KG1 (cell line): ENCODE measurements around the gene CPNE8.
"Not testable (repeated sequence)": the region's sequence is repeated elsewhere in the genome, so short reads cannot be mapped to it uniquely, and the experiment has no call there.

ENCODE experiments used
- DNase-seq: peaks from one replicate; lab custom pipeline; 2025; lab: John Stamatoyannopoulos, UW

The CPNE8 gene

DNA sequence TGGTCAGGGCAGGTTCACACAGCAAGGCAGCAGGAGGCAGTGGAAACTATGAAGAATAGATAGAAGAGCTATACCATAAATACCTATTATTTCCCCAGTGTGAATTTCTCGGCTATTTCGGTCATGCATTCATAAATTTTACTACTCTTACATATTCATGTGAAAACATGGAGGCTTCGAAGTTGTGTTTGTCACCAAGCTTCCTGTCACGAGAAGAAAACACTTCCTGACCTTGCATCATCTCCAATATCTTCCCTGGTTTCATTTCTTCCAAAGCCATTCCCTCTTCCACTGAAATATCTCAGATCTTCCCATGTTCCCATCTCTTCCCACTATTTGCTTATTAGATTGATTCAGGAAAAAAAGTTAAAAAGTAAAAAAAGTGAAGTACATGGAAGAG is 80.4 kb downstream of the CPNE8 start:
- DNase-seq = no peak

DNA sequence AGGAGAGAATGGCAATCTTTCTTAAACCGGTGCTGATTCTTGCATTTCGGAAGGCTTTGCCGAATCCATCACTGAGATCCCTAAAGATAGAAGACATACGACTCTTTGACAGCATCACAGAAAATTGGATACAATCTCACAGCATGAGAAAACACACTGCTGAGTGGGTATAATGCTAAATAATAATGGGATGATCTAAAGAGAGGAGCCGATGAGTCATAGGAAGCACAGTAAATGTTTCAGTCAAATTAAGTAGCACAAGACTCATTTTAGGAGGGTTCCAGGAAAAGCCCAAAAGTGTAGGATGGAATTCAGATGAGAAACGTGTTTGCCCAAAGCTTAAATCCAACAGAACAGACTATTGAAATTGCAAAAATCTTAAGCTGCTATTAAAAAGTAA is 81.7 kb downstream of the CPNE8 start:
- DNase-seq = no peak

DNA sequence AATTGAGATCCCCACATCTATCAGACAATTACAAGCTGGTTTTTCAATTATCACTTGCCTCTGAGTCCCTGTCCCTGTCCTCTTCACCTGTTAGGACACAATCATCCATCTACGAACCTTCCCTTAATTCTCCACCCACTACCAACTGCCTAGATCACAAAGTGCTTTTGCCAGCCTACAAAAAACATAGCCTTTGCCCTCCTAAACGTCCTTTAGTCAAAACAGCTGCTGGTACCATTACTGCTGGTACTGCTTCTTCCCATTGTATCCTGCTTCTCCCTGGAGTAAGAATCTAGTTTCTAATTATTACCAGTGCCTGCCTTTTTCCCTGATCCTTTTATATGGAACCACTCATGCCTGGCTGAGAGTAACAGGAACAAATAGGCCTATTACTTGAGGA is 82.1 kb downstream of the CPNE8 start:
- no peak for DNase-seq

DNA sequence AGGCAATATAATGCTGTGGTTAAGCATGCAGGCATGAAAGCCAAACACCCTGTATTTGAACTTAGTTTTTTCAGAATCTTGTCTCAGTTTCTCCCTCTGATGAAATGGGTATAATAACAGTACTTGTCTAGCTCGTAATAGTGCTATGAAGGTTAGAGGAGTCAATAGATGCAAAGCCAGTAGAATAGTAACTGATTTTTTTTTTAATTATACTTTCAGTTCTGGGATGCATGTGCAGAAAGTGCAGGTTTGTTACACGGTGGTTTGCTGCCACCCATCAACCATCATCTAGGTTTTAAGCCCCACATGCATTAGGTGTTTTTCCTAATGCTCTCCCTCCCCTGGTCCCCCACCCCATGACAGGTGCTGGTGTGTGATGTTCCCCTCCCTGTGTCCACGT is 87.4 kb downstream of the CPNE8 start:
- no peak for DNase-seq

DNA sequence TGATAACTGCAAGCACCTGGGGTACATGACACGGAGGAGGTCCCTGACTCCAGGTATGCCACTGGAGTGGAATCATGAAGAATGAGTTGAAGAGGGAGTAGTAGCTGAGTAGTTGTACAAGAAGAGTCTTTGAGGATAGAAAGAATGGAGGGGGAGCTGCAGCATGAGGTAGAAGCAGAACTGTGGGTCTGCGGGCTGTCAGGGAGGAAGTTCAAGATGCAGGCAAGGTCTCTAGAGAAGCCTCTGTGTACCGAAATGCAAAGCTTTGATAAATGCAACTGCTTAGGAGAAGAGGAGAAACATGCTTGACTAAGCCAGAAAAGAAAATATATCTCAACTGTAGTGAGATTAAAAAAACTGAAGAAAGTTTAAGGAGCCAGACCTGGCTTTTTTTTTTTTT is 91.5 kb downstream of the CPNE8 start:
- DNase-seq = no peak

DNA sequence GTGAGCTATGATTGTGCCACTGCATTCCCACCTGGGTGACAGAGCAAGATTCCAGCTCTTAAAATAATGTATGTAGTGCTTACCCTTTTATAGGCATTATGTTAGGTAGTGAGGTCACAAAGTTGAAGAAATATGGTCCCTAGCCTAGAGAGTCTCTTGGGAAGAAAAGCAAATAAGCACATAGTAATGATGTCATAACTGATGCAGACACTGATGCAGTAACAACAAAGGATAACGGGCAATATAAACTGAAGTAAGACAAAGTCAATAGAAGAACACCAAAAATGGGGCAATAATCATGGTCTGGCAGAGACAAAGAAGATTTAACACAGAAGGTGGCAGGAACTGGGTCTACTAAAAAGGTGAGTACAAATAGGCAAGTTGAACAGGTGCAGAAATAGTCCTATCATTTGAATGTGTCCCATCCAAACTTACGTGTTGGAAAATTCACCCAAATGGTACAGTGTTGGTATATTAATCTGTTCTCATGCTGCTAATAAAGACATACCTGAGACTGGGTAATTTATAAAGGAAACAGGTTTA is 93.5 kb downstream of the CPNE8 start:
- DNase-seq = no peak

DNA sequence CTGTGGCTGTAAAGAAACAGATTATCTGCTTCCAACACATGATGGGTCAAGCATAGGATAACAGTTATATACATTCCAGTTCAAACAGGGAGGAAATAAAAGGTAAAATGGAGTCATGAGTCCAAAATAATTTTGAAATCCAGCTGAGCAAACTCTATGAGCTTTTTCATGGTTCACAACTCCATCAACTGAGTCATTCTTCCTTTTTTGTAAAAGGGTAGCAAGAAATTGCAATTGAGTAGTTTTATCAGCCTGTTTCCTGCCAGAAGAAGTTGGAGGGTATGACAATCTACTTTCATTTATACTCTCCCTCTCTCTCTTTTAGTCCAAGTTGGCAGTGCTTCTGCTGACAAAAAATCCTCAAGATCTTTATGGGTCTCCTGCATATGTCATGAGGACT is 95.6 kb downstream of the CPNE8 start:
- no peak for DNase-seq

DNA sequence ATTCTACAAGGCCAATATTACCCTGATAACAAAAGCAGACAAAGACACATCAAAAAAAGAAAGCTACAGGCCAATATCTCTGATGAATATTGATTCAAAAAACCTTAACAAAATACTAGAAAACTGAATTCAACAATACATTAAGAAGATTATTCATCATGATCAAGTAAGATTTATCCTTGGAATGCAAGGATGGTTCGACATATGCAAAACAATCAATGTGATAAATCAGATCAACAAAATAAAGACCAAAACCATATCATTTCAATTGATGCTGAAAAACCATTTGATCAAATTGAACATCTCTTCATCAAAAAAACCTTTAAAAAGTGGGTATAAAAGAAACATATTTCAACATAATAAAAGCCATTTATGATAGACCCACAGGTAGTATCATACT is 117.3 kb downstream of the CPNE8 start:
- DNase-seq = no peak

DNA sequence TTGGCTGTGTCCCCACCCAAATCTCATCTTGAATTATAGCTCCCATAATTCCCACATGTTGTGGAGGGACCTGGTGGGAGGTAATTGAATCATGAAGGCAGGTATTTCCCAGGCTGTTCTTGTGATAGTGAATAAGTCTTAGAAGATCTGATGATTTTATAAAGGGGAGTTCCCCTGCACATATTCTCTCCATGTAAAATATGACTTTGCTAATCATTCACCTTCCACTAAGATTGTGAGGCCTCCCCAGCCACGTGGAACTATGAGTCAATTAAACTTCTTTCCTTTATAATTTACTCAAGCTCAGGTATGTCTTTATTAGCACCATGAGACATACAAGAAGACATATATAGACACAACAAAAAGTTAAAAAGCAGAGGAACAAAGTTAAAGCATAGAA is 120.0 kb downstream of the CPNE8 start:
- DNase-seq = no peak

DNA sequence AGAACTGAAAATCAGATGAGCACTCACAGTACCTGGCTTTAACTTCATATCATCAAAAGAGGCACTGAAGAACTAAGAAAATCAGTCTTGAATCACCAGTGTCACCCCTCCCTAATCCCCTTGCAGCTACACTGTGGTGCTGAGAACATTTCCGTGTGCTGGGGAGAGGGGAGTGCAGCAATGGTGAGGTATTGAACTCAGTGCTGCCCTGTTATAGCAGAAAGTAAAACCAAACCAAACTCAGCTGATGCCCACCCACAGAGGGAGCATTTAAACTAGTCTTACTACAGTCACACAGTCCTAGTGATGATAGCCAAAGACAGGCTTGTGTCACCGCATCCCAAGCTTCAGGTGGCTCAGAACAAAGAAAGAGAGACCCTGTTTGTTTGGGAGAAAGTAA is 122.1 kb downstream of the CPNE8 start:
- no peak for DNase-seq

DNA sequence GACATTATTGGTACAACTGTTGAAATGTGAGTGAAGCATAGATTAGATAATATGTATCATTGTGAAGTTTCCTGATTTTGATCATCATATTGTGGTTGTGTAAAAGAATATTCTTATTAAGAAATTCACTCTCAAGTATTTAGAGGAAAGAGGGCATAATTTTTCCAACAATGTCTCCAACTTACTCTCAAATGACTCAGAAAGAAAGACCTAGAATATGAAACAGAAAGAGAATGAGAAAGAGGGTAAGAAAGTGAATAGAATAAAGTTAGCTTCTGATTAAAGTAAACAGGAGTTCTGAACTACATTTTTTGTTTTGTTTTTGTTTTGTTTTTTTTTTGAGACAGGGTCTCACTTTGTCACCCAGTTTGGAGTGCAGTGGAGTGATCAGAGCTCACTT is 123.0 kb downstream of the CPNE8 start:
- no peak for DNase-seq

DNA sequence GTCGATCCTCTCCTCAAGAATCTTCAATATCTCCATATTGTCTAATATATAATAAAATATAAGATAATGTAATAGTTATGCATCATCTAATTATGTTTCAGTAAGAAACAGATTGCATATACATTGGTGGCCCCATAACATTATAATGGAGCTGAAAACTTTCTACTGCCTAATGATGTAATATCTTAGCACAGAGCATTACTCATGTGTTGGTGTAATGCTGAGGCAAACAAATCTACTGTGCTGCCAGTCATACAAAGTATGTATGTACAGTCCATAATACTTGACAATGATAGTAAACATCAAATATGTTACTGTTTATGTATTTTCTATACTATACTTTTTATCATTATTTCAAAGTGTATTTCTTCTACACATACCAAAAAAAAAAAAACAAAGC is 128.7 kb downstream of the CPNE8 start:
- DNase-seq = no peak

DNA sequence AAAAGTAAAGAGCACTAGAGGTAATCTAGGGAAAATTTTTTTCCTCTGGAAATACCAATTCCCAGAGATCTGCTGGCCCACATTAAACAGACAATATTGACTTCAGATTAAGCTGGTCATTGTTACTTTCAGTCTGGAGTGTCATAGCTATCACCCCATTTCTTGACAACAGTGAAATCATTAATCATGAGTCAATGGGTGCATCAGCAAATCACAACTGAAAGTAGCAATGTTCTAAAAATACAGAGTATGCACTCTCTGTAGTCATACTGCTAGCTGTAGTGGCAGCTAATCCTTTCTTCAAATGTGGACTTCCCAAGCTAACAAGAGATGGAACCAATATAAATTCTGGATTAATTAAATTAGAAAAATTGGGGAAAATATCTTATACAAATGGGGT is 129.9 kb downstream of the CPNE8 start:
- DNase-seq = no peak

DNA sequence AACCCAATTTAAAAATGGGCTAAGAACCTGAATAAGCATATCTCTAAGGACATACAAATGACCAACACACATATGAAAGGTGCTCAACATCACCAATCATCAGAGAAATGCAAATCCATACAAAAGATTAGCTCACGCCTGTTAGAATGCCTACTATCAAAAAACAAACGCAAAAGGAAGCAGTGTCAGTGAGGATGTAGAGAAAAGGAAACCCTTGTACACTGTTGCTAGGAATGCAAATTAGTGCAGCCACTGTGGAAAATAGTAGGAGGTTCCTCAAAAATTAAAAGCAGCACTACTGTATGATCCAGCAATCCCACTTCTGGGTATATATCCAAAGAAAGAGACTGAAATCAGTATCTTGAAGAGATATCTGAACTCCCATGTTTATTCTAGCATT is 133.0 kb downstream of the CPNE8 start:
- DNase-seq = no peak

DNA sequence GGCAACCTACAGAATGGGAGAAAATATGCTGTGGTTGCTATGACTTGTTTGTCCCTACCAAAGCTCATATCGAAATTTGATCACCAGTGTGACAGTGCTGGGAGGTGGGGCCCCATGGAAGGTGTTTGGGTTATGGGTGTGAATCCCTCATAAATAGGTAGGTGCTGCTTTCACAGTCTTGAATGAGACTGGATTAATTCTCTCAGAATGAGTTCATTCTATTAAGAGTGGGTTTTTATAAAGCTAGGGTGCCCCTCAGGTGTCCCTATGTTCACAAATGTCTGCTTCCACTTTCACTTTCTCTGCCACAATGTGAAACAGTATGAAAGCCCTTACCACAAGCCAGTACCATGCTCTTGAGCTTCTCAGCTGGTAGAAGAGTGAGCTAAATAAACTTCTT is 133.5 kb downstream of the CPNE8 start:
- peak; percentile 15 for DNase-seq

DNA sequence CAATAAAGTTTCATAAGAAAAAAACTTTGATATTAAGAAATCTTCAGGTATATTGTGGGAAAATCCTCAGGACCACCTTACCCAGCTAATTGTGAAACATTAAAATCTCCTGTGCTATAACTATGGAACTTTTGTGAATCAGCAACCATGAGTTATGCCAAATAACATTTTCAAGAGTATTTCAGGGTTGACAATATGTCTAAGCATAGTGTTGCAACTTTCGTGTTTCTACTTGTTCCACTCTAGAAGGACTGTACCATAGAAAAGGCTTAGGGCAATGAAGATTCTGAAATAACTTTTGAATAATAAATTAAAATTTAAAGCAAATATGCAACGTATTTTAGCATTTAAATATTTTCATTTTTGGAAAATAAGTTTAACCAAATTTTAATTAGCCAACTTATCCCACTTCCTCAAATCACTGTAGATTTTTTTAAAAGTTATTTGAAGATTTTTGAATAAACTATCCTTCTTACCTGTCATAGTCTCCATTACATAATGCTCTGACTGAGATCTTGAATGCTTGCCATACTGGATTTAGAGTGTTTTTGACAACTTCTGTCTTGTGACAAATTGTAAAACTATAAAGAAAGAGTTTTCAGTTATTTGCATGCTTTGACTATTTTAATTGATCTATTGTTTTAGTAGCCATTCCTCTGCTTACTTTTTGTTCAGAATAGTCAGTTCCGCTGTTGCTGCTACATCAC is 143.6 kb downstream of the CPNE8 start:
- no peak for DNase-seq

DNA sequence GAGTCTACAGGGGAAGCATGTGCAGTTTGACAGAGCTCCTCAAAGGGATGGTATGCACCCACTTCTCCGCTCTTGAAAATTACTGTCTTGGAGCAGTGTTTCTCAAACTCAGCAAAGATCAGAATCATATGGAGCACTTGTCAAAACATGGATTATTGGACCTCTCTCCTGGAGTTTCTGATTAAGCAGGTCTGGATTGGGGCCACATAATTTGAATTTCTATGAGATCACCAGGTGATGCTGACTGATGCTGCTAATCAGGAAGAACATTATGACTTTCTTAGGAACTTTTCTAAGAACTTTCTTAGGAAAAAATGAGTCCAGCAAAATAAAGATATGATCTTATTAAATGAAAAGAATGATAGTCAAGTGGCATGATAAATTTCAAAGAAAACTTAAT is 144.3 kb downstream of the CPNE8 start:
- DNase-seq = no peak

DNA sequence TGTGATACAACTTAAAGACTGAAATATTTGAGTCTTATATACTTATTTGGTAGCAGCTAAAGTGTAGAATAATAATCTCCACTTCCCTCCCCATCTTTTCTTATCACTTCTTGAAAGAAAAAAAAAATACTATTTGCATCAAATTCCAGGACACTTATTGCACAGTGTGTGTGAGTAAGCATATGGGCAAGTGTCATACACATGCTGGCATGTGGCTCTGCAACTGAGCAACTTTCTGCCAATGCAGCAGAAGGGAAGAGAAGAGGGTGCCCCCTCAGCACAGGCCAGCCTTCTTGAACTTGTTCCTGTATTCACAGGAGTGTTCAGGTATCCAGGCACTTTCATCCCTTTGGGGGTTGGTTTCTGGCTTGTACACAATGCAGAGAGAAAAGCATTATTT is 145.8 kb downstream of the CPNE8 start:
- DNase-seq = no peak

DNA sequence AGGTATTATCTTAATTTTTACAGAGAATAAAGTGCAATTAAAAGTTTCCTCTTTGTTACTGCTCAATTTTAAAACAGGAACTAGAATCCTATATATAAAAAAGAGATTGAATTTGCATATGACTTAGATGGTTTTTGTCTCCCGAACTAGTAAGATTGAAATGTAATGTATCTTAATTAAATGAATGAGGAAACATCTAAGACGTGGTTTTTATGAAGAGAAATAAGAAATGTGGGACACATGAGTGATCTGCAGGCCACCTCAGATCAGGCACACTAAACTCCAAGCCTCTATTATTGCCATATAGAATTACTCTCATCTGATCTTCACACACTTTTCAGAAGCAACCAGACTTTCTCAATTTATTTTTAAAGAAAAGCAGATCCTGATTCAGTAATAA is 158.6 kb downstream of the CPNE8 start:
- no peak for DNase-seq

DNA sequence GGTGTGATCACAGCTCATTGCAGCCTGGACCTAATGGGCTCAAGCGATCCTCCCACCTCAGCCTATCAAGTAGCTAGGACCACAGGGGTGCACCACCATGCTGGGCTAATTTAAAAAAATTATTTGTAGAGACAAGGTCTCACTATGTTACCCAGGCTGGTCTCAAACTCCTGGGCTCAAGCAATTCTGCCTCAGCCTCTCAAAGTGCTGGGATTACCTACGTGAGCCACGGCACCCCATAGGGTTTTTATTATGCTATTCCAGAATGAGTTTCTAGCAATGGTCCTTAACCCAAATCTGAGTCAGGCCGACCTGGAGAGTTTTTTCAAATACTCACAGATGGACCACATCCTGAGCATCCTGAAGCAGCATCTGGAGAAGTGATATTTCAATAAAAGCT is 159.8 kb downstream of the CPNE8 start:
- DNase-seq = no peak

DNA sequence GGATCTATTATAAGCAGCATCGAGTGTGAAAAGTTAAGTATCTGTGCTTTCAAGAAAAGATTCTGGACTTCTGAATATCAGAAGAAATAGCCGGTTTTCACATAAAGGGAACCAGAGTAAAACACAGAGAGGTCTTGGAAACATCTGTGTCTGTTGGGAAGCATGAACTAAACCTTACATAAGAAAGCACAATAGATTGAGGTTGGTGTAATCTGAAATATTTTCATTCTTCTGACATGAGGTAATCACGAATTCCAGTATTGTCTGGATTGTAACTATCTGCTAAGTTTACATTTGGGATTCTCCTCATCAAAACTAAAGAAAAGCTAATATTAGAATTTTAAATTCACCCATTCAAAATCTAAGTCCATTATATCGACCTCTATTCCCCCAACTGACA is 161.3 kb downstream of the CPNE8 start:
- DNase-seq = no peak

DNA sequence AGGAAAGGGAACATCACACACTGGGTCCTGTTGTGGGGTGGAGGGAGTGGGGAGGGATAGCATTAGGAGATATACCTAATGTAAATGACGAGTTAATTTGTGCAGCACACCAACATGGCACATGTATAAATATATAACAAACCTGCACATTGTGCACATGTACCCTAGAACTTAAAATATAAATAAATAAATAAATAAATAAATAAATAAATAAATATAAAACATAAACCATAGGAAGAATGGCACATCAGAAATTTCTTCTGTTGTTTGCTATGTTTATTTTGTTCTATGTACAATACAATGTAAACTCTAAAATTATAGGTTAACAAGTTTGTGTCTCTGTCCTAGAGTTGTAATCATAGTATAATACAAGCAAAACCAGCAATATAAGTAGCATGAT is 162.9 kb downstream of the CPNE8 start:
- not testable (repeated sequence) for DNase-seq

DNA sequence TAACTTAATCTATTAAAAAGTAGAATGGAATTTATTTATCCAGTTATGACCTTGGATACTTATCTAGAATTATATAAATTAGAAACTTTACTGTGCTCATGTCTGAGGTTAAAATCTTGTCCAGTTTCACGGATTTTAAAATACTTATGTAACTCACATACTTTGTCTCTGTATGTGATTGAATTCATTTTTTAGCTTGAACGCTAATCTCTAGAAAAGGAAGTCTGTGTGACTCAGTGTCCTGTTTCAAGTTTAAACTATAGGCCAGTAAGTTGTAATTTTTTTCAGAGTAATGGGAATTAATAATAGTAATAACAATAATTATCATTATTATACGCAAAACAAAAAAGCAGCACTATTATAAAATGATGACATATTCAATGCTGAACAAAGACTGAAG is 168.6 kb downstream of the CPNE8 start:
- DNase-seq = no peak

DNA sequence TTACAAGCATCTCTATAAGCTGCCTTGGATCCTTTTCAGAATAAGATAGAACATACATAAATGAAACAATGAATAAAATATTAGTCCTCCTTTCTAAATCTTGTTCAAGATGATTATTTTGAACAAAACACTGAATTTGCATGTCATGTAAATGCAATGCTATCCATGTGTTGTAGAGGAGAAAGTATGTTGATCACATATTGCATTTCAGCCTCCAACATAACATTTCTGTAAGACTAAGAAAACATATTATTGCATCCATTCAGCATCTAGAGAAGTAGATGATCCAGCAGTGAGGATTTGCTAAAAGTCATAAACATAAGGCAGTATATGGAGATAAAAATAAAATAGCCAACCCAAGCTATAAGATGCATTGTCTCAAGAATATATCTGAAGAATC is 172.6 kb downstream of the CPNE8 start:
- no peak for DNase-seq

DNA sequence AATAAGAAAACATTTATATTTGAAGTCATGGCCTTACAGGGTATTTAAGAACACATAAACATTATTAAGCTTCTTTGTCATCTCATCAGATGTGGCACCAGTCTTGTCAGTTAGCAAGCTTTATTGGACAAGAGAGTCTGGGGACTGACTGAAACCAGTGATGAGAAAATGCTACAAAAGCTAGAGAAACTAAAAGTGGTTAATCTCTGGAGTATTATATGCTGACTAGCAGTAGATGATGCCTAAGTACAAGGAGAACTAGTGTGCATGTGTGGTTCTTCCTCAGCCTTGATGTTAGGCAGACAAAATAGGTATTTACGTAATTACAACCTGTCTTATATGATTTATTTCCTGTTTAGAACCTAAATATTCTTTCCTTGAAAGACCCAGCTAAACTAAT is 176.5 kb downstream of the CPNE8 start:
- no peak for DNase-seq
